GM12875 (cell line): Measurements from ENCODE around the gene NCL.

ENCODE experiments used
- H3K4me3 ChIP-seq: one replicate; pipeline ENCODE4 v1.5.1; 2011; ENCODE audit warnings: low read depth, low read length, control low read depth
- CTCF ChIP-seq: IDR thresholded peaks from 2 replicates; pipeline ENCODE4 v1.5.1; 2011; ENCODE audit warnings: low read depth, mild to moderate bottlenecking, control low read depth, inconsistent platforms, low read length, moderate library complexity, borderline replicate concordance; ENCODE audit not compliant: insufficient read depth

The NCL gene

DNA sequence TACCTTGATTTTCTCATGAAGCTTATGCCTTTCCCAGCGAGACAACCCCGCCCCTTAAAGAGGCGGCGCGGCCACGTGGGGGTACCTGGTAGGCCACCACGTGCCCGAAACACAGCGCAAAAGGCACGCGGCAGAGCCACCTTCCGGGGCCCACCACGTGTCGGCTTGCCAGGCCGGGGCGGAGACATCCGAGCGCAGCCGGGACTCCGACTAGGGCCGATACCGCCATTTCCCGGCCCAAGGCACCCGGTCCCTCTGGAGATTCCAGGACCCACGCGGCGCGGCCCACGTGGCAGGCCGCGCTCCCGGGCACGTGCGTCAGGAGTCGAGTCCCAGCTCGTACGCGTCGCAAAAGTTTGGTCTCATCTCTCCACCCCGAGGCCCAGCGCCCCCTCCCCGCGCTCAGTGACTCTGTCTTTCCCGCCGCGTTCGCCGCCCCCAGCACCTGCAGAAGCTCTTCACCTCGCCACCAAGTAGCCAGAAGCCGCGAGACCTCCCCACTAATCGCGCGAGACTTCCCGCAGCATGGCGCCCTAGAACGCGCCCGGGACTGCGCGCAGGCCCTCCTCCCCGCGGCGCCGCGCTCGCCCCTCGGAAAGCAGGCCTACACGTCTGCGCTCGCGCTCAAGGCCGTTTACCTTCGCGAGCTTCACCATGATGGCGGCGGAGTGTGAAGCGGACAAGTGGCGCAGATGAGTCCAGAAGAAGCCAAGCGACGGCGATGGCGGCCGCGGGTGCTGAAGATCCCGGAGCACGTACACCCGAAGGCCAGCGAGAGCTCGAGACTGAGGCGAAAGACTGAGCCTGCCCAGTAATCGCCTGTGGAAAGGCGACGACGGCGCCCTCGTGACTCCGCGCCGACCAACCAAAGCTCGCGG lies at the start of gene NCL:
Gene NCL, minus strand, starts transcription at position 787 of the 878 bp plus-strand sequence. Its CDS starts 131 bp downstream, at position 656.
- peak within 1 kb of the TSS; percentile 99 for H3K4me3 ChIP-seq
- TF ChIP-seq CTCF = no peak

- no peak for TF ChIP-seq CTCF
- peak overlapping the region; percentile 66 for H3K4me3 ChIP-seq
Measured at GRCh38 chr2:231513746-231514224, 49.5 kb upstream of the NCL start.

- TF ChIP-seq CTCF = no peak
Measured at GRCh38 chr2:231512222-231512621, 47.9 kb upstream of the NCL start.

GRCh38 chr2:231503766-231504165 lies 39.5 kb upstream of the NCL start:
- H3K4me3 ChIP-seq = no peak overlapping the region
- no peak for TF ChIP-seq CTCF

More at GRCh38 chr2:231512222-231512621, 47.9 kb upstream of the NCL start:
- H3K4me3 ChIP-seq = no peak overlapping the region

- H3K4me3 ChIP-seq = no peak overlapping the region
- no peak for TF ChIP-seq CTCF
Measured at GRCh38 chr2:231502596-231502995, 38.3 kb upstream of the NCL start.

- no peak for TF ChIP-seq CTCF
- H3K4me3 ChIP-seq = no peak overlapping the region
Measured at GRCh38 chr2:231497651-231498050, 33.4 kb upstream of the NCL start.

GRCh38 chr2:231494669-231495068 lies 30.4 kb upstream of the NCL start:
- TF ChIP-seq CTCF = no peak
- H3K4me3 ChIP-seq = no peak overlapping the region
